ENCODE data around the gene PCDH9. TPM values are rescaled to one million over a fixed set of nuclear protein-coding genes. Genes with fewer than 3 reads are reported as not detected.

Gene PCDH9
- total RNA-seq, 1 donor from 2014 or later, result 10.4 TPM

GRCh38 chr13:66659286-66659685 is 570.9 kb downstream of the PCDH9 start:
- Mint-ChIP-seq H3K36me3 (ENCODE audit: low read depth, unreplicated experiment) (no peaks in the 10 kb centered on the region), H3K27ac (ENCODE audit: unreplicated experiment) (peak overlapping the region; percentile 83), H3K4me1 (ENCODE audit: low read depth, unreplicated experiment) (peaks cover 21% of the 10 kb centered on the region), H3K27me3 (ENCODE audit: low read depth, unreplicated experiment) (no peaks in the 10 kb centered on the region), H3K9me3 (ENCODE audit: unreplicated experiment) (no peaks in the 10 kb centered on the region), H3K4me3 (ENCODE audit: unreplicated experiment) (no peak overlapping the region)
- Histone ChIP-seq H3K27me3 (ENCODE audit: insufficient read depth, low read length) (no peaks in the 10 kb centered on the region), H3K27ac (ENCODE audit: low read depth, low read length) (peak overlapping the region; percentile 91), H3K36me3 (ENCODE audit: insufficient read depth, low read length) (no peaks in the 10 kb centered on the region), H3K4me3 (ENCODE audit: insufficient read depth, low read depth, low read length) (no peak overlapping the region), H3K79me2 (ENCODE audit: insufficient read depth, low read length) (no peaks in the 10 kb centered on the region), H3K4me2 (ENCODE audit: low read length) (peak overlapping the region; percentile 78), H4K20me1 (ENCODE audit: insufficient read depth, low read length) (no peaks in the 10 kb centered on the region), H3K4me1 (ENCODE audit: insufficient read depth, low read length) (peaks cover 26% of the 10 kb centered on the region), H3K9ac (ENCODE audit: low read length) (peak overlapping the region; percentile 77), H2AFZ (ENCODE audit: low read depth, low read length) (no peak overlapping the region), H3K9me3 (ENCODE audit: insufficient read depth, low read depth, low read length) (no peaks in the 10 kb centered on the region)
- FAIRE-seq (peak; percentile 45), DNase-seq (ENCODE audit: low read depth) (peak; percentile 35)
- TF ChIP-seq, protein P1, sequence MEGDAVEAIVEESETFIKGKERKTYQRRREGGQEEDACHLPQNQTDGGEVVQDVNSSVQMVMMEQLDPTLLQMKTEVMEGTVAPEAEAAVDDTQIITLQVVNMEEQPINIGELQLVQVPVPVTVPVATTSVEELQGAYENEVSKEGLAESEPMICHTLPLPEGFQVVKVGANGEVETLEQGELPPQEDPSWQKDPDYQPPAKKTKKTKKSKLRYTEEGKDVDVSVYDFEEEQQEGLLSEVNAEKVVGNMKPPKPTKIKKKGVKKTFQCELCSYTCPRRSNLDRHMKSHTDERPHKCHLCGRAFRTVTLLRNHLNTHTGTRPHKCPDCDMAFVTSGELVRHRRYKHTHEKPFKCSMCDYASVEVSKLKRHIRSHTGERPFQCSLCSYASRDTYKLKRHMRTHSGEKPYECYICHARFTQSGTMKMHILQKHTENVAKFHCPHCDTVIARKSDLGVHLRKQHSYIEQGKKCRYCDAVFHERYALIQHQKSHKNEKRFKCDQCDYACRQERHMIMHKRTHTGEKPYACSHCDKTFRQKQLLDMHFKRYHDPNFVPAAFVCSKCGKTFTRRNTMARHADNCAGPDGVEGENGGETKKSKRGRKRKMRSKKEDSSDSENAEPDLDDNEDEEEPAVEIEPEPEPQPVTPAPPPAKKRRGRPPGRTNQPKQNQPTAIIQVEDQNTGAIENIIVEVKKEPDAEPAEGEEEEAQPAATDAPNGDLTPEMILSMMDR (IDR thresholded peaks at IDR 0.05; ENCODE audit: insufficient read depth, low read depth, low read length), result no peak
- TF ChIP-seq EZH2 (IDR thresholded peaks at IDR 0.05; ENCODE audit: insufficient read depth, low read length), result no peak

DNA sequence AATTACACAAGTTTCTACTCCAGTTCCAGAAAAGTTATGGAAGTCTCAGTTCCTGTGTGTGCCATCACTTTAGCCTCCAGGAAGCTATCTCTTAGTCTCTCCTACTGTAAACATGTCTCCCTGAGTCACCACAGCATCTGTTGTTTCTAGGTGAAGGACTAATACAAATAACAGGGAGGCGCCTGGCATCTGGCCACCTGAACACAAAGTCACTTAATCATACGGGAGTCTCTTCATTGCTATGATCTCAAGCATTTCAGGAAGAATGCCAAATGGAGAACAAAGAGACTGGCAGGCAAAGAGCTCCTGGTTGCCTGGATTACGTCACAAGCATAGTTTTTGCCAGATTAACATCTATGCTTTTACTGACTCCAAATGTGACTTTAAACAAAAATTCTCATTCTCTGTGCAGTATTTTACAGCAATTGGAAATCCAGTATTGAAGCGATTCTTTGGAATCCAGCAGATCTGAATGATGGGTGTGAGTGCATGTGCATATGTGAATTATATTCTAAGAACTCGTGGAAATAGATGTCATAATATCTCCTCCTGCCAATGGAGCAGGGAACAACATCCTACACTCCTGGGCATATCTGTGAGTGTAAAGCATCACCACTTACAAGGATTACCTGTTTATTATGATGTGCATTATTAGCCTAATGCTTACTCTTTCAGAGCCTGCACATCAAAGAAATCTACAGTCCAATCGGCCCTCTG is 572.8 kb downstream of the PCDH9 start:
- peak overlapping the region; percentile 54 for H2AFZ ChIP-seq (ENCODE audit: low read depth, low read length)
- H3K27ac Mint-ChIP-seq (ENCODE audit: unreplicated experiment), result peak overlapping the region; percentile 23
- peak; percentile 85 for FAIRE-seq

More for the DNA sequence above, 572.8 kb downstream of the PCDH9 start:
- Mint-ChIP-seq H3K4me1 (ENCODE audit: low read depth, unreplicated experiment) (peaks cover 21% of the 10 kb centered on the region), H3K4me3 (ENCODE audit: unreplicated experiment) (no peak overlapping the region), H3K9me3 (ENCODE audit: unreplicated experiment) (no peaks in the 10 kb centered on the region), H3K27me3 (ENCODE audit: low read depth, unreplicated experiment) (no peaks in the 10 kb centered on the region), H3K36me3 (ENCODE audit: low read depth, unreplicated experiment) (no peaks in the 10 kb centered on the region)
- H3K36me3 ChIP-seq (ENCODE audit: insufficient read depth, low read length), result no peaks in the 10 kb centered on the region
- TF ChIP-seq EZH2 (IDR thresholded peaks at IDR 0.05; ENCODE audit: insufficient read depth, low read length), result no peak
- TF ChIP-seq, protein P1 (IDR thresholded peaks at IDR 0.05; ENCODE audit: insufficient read depth, low read depth, low read length), result no peak
- H4K20me1 ChIP-seq (ENCODE audit: insufficient read depth, low read length), result no peaks in the 10 kb centered on the region
- peak; percentile 99 for DNase-seq (ENCODE audit: low read depth)
- peak overlapping the region; percentile 87 for H3K27ac ChIP-seq (ENCODE audit: low read depth, low read length)
- peak overlapping the region; percentile 63 for H3K4me2 ChIP-seq (ENCODE audit: low read length)
- no peaks in the 10 kb centered on the region for H3K27me3 ChIP-seq (ENCODE audit: insufficient read depth, low read length)
- H3K4me1 ChIP-seq (ENCODE audit: insufficient read depth, low read length), result peaks cover 26% of the 10 kb centered on the region
- H3K9ac ChIP-seq (ENCODE audit: low read length), result peak overlapping the region; percentile 60
- H3K79me2 ChIP-seq (ENCODE audit: insufficient read depth, low read length), result no peaks in the 10 kb centered on the region
- no peak overlapping the region for H3K4me3 ChIP-seq (ENCODE audit: insufficient read depth, low read depth, low read length)
- no peaks in the 10 kb centered on the region for H3K9me3 ChIP-seq (ENCODE audit: insufficient read depth, low read depth, low read length)

All from astrocyte (in vitro differentiated cells and primary cell).